Heart right ventricle (tissue), 16 donors: ENCODE data around the gene MERTK. TPM values are rescaled to one million over a fixed set of nuclear protein-coding genes. Genes with fewer than 3 reads are reported as not detected.
"Not testable (repeated sequence)": the region's sequence is repeated elsewhere in the genome, so short reads cannot be mapped to it uniquely, and the experiment has no call there.

Experiments
- ATAC-seq, 8 donors: fragments of 200-7000 bp; cut with Tn5 transposase; one replicate each; pipeline ENCODE4 v1.9.1; 2020; ENCODE audit warnings: mild to moderate bottlenecking in 8 of 8, moderate library complexity in 8 of 8, moderate number of reproducible peaks in 1 of 8
- DNase-seq, 2 donors: peaks; one replicate each; pipeline ENCODE4 v3.0.0-alpha.2; 2020
- H3K27ac ChIP-seq, 10 donors: fragments of 200-600 bp; sonication (generic) in 2 of 10; one replicate each; pipeline versions ENCODE4 v1.5.0 to v1.8.0; 2020 to 2022; ENCODE audit warnings: mild to moderate bottlenecking in 3 of 10
- H3K27me3 ChIP-seq, 7 donors: fragments of 200-600 bp; one replicate each; pipeline ENCODE4 v1.8.0; 2021 to 2022; ENCODE audit warnings: mild to moderate bottlenecking in 2 of 7
- H3K36me3 ChIP-seq, 9 donors: fragments of 200-600 bp; sonication (generic) in 1 of 9; one replicate each; pipeline versions ENCODE4 v1.5.0 to v1.8.0; 2020 to 2022; ENCODE audit warnings: mild to moderate bottlenecking in 2 of 9
- H3K4me1 ChIP-seq, 9 donors: fragments of 200-600 bp; sonication (generic) in 1 of 9; one replicate each; pipeline versions ENCODE4 v1.5.0 to v1.8.0; 2020 to 2022; ENCODE audit warnings: mild to moderate bottlenecking in 4 of 9
- H3K4me3 ChIP-seq, 10 donors: fragments of 200-600 bp; sonication (generic) in 2 of 10; one replicate each; pipeline versions ENCODE4 v1.5.0 to v1.8.0; 2020 to 2022; ENCODE audit warnings: mild to moderate bottlenecking in 7 of 10, moderate library complexity in 2 of 10
- H3K9me3 ChIP-seq, 11 donors: fragments of 200-600 bp in 10 of 11; sonication (generic) in 2 of 11; one replicate each; pipeline versions ENCODE4 v1.5.0 to v1.8.0; 2013 to 2022; ENCODE audit warnings: mild to moderate bottlenecking in 2 of 11, control low read depth in 1 of 11, moderate library complexity in 1 of 11
- CTCF ChIP-seq, 9 donors: fragments of 200-600 bp; sonication (generic) in 2 of 9; IDR thresholded peaks; one replicate each; pipeline versions ENCODE4 v1.5.0 to v1.8.0; 2021 to 2022; ENCODE audit warnings: antibody characterized with exemption in 9 of 9, mild to moderate bottlenecking in 5 of 9, moderate library complexity in 1 of 9
- WGBS, 2 donors: extraction: QIAGEN DNeasy Blood & Tissue Kit; methylation state at CpG; one replicate each; pipeline ENCODE4 v1.1.7; 2013; ENCODE audit warnings: inconsistent platforms in 1 of 2; 5-methylcytosine and 5-hydroxymethylcytosine counted together
- intact Hi-C, 10 donors: fragments of 100-400 bp; cut with DNase I; formaldehyde crosslinking; loops; one replicate each; pipeline versions ENCODE4 v1.11.1 to v1.14.2; 2022
- polyA plus RNA-seq, 2 donors: library from polyadenylated mRNA; stranded (reverse); fragments of 200-250 nt; gene quantifications; one replicate each; pipeline ENCODE4 v1.2.3, GENCODE V29; 2013
- total RNA-seq, 10 donors: library from RNA; stranded (reverse); fragmentation: NEBNext Ultra II Directional in 3 of 10; extraction: Animal tissue kit (Norgen Biotek cat#: 25700) in 3 of 10; gene quantifications; one replicate each; pipeline versions ENCODE4 v1.2.1 to v1.2.4, GENCODE V29; 2021 to 2023
- donor health status: Arrhythmogenic right ventricular cardiomyopathy.
- donor health status: ischemic (EF 13 %, LVEDD 7.1; RV severe dilation, severe dysfunction).
- donor health status: healthy with polysubstance abuse.
- donor health status: DM: no; HTN: yes; CAD: no.
- donor health status: DM: no; HTN: no; CAD: no.
- donor health status: ischemic (EF 25% LVEDD 6.9; RV normal size, moderate dysfunction).
- donor health status: ischemic (EF 25% LVEDD 5.7; RV mildly dilated, moderate dysfunction).
- donor health status: healthy.
- donor health status: DM: yes; HTN: yes; CAD: no.
- donor health status: Ischemic cardiomyopathy.
- donor health status: ischemic (EF 35%, LVEDD 5.7; RV mildly dilated, moderate dysfunction).
- donor health status: nonischemic (EF 11% LVEDD 7.7; RV severe dilation, severe dysfunction).
- donor health status: DM: yes; HTN: yes; CAD: no.
- donor health status: PGD.
- donor health status: ischemic (EF 29% LVEDD 5.4; RV normal size, mild dysfunction).
- donor health status: nonischemic (EF 23%, LVEDD 6.1; RV moderate dilation, normal function).

Gene MERTK
- total and polyA plus RNA-seq, 12 donors: 2.3 to 8.9 (median 3.9) TPM

- WGBS, 2 donors: 71 to 81% methylated on average over 3 of the region's 3 CpGs
- ATAC-seq: no peak
- no peak for TF ChIP-seq CTCF (IDR thresholded peaks at IDR 0.05)
- Histone ChIP-seq H3K9me3 (peaks cover 0 to 4% (median 0%) of the 10 kb centered on the region in 11 donors), H3K4me1 (peaks cover 0 to 37% (median 11%) of the 10 kb centered on the region in 9 donors), H3K4me3 (no peak overlapping the region), H3K36me3 (no peaks in the 10 kb centered on the region), H3K27me3 (no peaks in the 10 kb centered on the region), H3K27ac (no peak overlapping the region)
- intact Hi-C loops: loop anchor here in 1 of 10 donors (10.0 kb wide), 1 partner anchor 50 kb away; no protein-coding TSS in a partner anchor
- DNase-seq: no peak
Observed at GRCh38 chr2:112034924-112035323, 136.5 kb downstream of the MERTK start.

- Histone ChIP-seq H3K4me1 (peaks cover 0 to 35% (median 11%) of the 10 kb centered on the region in 9 donors), H3K4me3 (no peak overlapping the region), H3K27ac (no peak overlapping the region), H3K9me3 (peaks cover 0 to 4% (median 0%) of the 10 kb centered on the region in 11 donors), H3K36me3 (no peaks in the 10 kb centered on the region), H3K27me3 (no peaks in the 10 kb centered on the region)
- DNase-seq (no peak), ATAC-seq (no peak)
- TF ChIP-seq CTCF (IDR thresholded peaks at IDR 0.05): no peak
- intact Hi-C loops: loop anchor here in 1 of 10 donors (10.0 kb wide), 1 partner anchor 51 kb away; no protein-coding TSS in a partner anchor
- 92 to 98% methylated on average over 1 of the region's 1 CpG for WGBS, 2 donors
Observed at GRCh38 chr2:112035786-112036185, 137.4 kb downstream of the MERTK start.

- WGBS, 2 donors: 89 to 90% methylated on average over 12 of the region's 12 CpGs
Observed at GRCh38 chr2:112039556-112039955, 141.1 kb downstream of the MERTK start.

GRCh38 chr2:112040066-112040465 is 141.7 kb downstream of the MERTK start:
- 82 to 85% methylated on average over 2 of the region's 2 CpGs for WGBS, 2 donors

More at GRCh38 chr2:112039556-112039955, 141.1 kb downstream of the MERTK start:
- H3K36me3 ChIP-seq, DNase-seq, H3K27ac ChIP-seq, H3K4me1 ChIP-seq, ATAC-seq, H3K27me3 ChIP-seq, H3K4me3 ChIP-seq: not testable (repeated sequence)
- intact Hi-C loops: loop anchor here in 1 of 10 donors (10.0 kb wide), 1 partner anchor 55 kb away; no protein-coding TSS in a partner anchor
- H3K9me3 ChIP-seq: peaks cover 0 to 10% (median 0%) of the 10 kb centered on the region in 11 donors

GRCh38 chr2:112041460-112041859 is 143.1 kb downstream of the MERTK start:
- not testable (repeated sequence) for ATAC-seq, H3K27me3 ChIP-seq, H3K4me3 ChIP-seq, H3K4me1 ChIP-seq, H3K36me3 ChIP-seq, H3K27ac ChIP-seq, DNase-seq
- peaks cover 0 to 26% (median 11%) of the 10 kb centered on the region in 11 donors for H3K9me3 ChIP-seq
- 70 to 85% methylated on average over 6 of the region's 6 CpGs for WGBS, 2 donors
- intact Hi-C loops: loop anchor here in 1 of 10 donors (10.0 kb wide), 1 partner anchor 67 kb away; no protein-coding TSS in a partner anchor

More at GRCh38 chr2:112040066-112040465, 141.7 kb downstream of the MERTK start:
- not testable (repeated sequence) for H3K4me3 ChIP-seq, H3K27me3 ChIP-seq, DNase-seq, H3K4me1 ChIP-seq, H3K27ac ChIP-seq, H3K36me3 ChIP-seq, ATAC-seq
- peaks cover 0 to 15% (median 4%) of the 10 kb centered on the region in 11 donors for H3K9me3 ChIP-seq
- intact Hi-C loops: loop anchor here in 1 of 10 donors (10.0 kb wide), 1 partner anchor 65 kb away; no protein-coding TSS in a partner anchor

GRCh38 chr2:112045446-112046014 is 147.1 kb downstream of the MERTK start:
- Histone ChIP-seq H3K27me3 (no peaks in the 10 kb centered on the region), H3K36me3 (no peaks in the 10 kb centered on the region), H3K9me3 (peaks cover 0 to 26% (median 11%) of the 10 kb centered on the region in 11 donors), H3K4me1 (peaks cover 0 to 22% (median 15%) of the 10 kb centered on the region in 9 donors), H3K27ac (no peak overlapping the region), H3K4me3 (no peak overlapping the region)
- intact Hi-C loops: loop anchor here in 6 of 10 donors (2.0 to 10.0 kb wide), 5 partner anchors 71 to 158 kb away; partner anchors contain the start of gene MERTK (in 2 of the 6)
- ATAC-seq (no peak), DNase-seq (no peak)
- no peak for TF ChIP-seq CTCF (IDR thresholded peaks at IDR 0.05)
